ENCODE results near the gene MAB21L3.
A peak's percentile ranks its signal among the peaks of the same experiment; 100 is the strongest.

Gene MAB21L3

GRCh38 chr1:116166011-116166571 lies 54.9 kb downstream of the MAB21L3 start:
- Histone ChIP-seq H3K9ac (no peak overlapping the region), H3K27me3 (no peaks in the 10 kb centered on the region; a peak in 1 of 22 replicates), H3K9me3 (replicated peaks in 1 of 11) (no peaks in the 10 kb centered on the region), H3K4me2 (peak overlapping the region in 4 of 11 experiments; percentile 62 to 71 (median 66); a peak in 4 of 22 replicates), H3K4me1 (peaks cover 21 to 38% (median 31%) of the 10 kb centered on the region in 10 experiments), H3K4me3 (no peak overlapping the region), H3K27ac (no peak overlapping the region), H3K36me3 (no peaks in the 10 kb centered on the region), H4K20me1 (no peaks in the 10 kb centered on the region; a peak in 1 of 22 replicates)
- no peak for TF ChIP-seq Cebpa-rat (IDR thresholded peaks at IDR 0.05)

- no peak for TF ChIP-seq Cebpa-rat (IDR thresholded peaks at IDR 0.05)
- H3K27me3 ChIP-seq, result no peaks in the 10 kb centered on the region; a peak in 1 of 22 replicates
- H3K9me3 ChIP-seq (replicated peaks in 1 of 11), result no peaks in the 10 kb centered on the region
- H3K9ac ChIP-seq, result no peak overlapping the region
- H3K27ac ChIP-seq, result no peak overlapping the region
- no peaks in the 10 kb centered on the region for H3K36me3 ChIP-seq
- no peak overlapping the region for H3K4me3 ChIP-seq
- H3K4me2 ChIP-seq, result no peak overlapping the region
- H4K20me1 ChIP-seq, result no peaks in the 10 kb centered on the region; a peak in 1 of 22 replicates
- H3K4me1 ChIP-seq, result peaks cover 21 to 38% (median 31%) of the 10 kb centered on the region in 10 experiments
Observed at GRCh38 chr1:116166655-116167054, 55.5 kb downstream of the MAB21L3 start.

DNA sequence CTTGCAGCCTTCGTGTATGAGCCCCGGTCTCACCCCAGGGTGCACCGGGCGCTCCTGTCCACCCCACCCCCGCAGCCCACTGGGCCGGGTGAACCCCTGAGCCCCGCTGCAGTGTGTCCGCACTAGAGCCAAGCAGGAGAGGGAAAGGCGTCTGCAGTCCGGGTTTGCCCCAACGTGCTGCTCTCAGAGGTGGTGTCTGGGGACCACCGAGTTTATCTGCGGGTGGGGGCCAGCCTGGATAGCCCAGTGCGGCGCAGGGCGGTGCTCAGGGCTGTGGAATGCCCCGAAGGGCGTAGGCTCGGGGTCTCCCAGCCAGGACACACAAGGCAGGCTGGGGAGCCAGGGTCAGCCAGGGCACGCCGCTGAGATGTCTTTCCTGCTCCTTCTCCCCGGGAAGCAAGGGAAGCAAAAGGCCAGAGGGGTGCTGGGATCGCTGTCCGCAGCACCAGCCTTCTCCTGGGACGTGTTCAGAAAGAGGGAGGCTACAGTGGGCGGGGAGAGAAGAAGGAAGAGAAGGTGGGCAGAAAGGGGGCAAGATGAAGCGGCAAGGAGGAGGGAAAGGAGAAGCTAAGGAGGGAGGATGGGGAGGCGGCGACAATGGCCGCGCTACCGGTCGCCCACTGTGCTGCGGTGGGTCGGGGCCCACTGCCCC lies 56.6 kb downstream of the MAB21L3 start:
- H4K20me1 ChIP-seq, result no peaks in the 10 kb centered on the region; a peak in 1 of 22 replicates
- no peak for TF ChIP-seq Cebpa-rat (IDR thresholded peaks at IDR 0.05)
- H3K9me3 ChIP-seq (replicated peaks in 1 of 11), result no peaks in the 10 kb centered on the region
- peak overlapping the region; percentile 61 to 79 (median 64) for H3K4me3 ChIP-seq
- H3K27ac ChIP-seq, result peak overlapping the region; percentile 63 to 87 (median 80); a peak in 21 of 22 replicates
- peaks cover 21 to 38% (median 31%) of the 10 kb centered on the region in 10 experiments for H3K4me1 ChIP-seq
- H3K9ac ChIP-seq, result peak overlapping the region; percentile 64 to 85 (median 79)
- peak overlapping the region; percentile 83 to 96 (median 89) for H3K4me2 ChIP-seq
- no peaks in the 10 kb centered on the region; a peak in 1 of 22 replicates for H3K27me3 ChIP-seq
- H3K36me3 ChIP-seq, result no peaks in the 10 kb centered on the region

GRCh38 chr1:116168277-116169032 lies 57.3 kb downstream of the MAB21L3 start:
- Histone ChIP-seq H3K4me1 (peaks cover 21 to 38% (median 31%) of the 10 kb centered on the region in 10 experiments), H3K27me3 (no peaks in the 10 kb centered on the region; a peak in 1 of 22 replicates), H3K4me3 (peak overlapping the region; percentile 61 to 79 (median 64)), H4K20me1 (no peaks in the 10 kb centered on the region; a peak in 1 of 22 replicates), H3K9ac (peak overlapping the region; percentile 64 to 85 (median 79)), H3K4me2 (peak overlapping the region; percentile 83 to 96 (median 89)), H3K9me3 (replicated peaks in 1 of 11) (no peaks in the 10 kb centered on the region), H3K27ac (peak overlapping the region; percentile 63 to 87 (median 80); a peak in 21 of 22 replicates), H3K36me3 (no peaks in the 10 kb centered on the region)
- TF ChIP-seq Cebpa-rat (IDR thresholded peaks at IDR 0.05), result no peak

- no peaks in the 10 kb centered on the region; a peak in 1 of 22 replicates for H3K27me3 ChIP-seq
- peaks cover 19 to 29% (median 23%) of the 10 kb centered on the region in 10 experiments for H3K4me1 ChIP-seq
- H4K20me1 ChIP-seq, result no peaks in the 10 kb centered on the region
- no peak for TF ChIP-seq Cebpa-rat (IDR thresholded peaks at IDR 0.05)
- H3K4me2 ChIP-seq, result no peak overlapping the region
- H3K9ac ChIP-seq, result no peak overlapping the region
- no peak overlapping the region for H3K4me3 ChIP-seq
- no peaks in the 10 kb centered on the region for H3K9me3 ChIP-seq (replicated peaks in 1 of 11)
- no peaks in the 10 kb centered on the region for H3K36me3 ChIP-seq
- H3K27ac ChIP-seq, result no peak overlapping the region
Observed at GRCh38 chr1:116169898-116170297, 58.7 kb downstream of the MAB21L3 start.

GRCh38 chr1:116170721-116171589 lies 59.8 kb downstream of the MAB21L3 start:
- Histone ChIP-seq H3K36me3 (no peaks in the 10 kb centered on the region), H3K4me2 (no peak overlapping the region), H3K27me3 (no peaks in the 10 kb centered on the region; a peak in 1 of 22 replicates), H3K27ac (no peak overlapping the region), H3K4me3 (no peak overlapping the region), H3K9ac (no peak overlapping the region), H3K4me1 (peaks cover 8 to 21% (median 17%) of the 10 kb centered on the region in 10 experiments), H4K20me1 (no peaks in the 10 kb centered on the region), H3K9me3 (replicated peaks in 1 of 11) (no peaks in the 10 kb centered on the region)
- no peak for TF ChIP-seq Cebpa-rat (IDR thresholded peaks at IDR 0.05)

DNA sequence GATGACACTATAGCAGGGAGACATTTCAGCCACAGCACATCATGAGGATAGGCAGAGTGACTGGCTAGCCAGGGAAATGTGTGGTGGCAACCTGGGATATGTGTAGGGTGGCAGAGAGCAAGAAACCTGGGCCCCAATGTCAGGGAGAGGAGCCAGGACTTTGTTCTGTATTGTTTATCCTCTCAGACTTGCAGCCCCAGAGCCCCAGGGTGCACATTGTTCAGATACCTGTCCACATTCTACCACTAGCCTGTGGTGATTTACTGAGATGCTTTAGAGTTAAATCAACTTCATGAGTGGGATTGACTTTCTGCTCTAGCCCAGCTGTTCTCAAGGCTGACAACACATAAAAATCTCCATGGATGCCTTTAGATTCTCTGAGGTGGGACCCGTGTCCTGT lies 61.5 kb downstream of the MAB21L3 start:
- H4K20me1 ChIP-seq, result no peaks in the 10 kb centered on the region
- H3K4me2 ChIP-seq, result no peak overlapping the region
- no peak for TF ChIP-seq Cebpa-rat (IDR thresholded peaks at IDR 0.05)
- no peaks in the 10 kb centered on the region; a peak in 1 of 22 replicates for H3K27me3 ChIP-seq
- H3K36me3 ChIP-seq, result no peaks in the 10 kb centered on the region
- H3K9me3 ChIP-seq (replicated peaks in 1 of 11), result no peaks in the 10 kb centered on the region
- no peak overlapping the region for H3K9ac ChIP-seq
- H3K27ac ChIP-seq, result no peak overlapping the region
- peaks cover 4 to 18% (median 14%) of the 10 kb centered on the region in 10 experiments; a peak in 18 of 20 replicates for H3K4me1 ChIP-seq
- no peak overlapping the region for H3K4me3 ChIP-seq

DNA sequence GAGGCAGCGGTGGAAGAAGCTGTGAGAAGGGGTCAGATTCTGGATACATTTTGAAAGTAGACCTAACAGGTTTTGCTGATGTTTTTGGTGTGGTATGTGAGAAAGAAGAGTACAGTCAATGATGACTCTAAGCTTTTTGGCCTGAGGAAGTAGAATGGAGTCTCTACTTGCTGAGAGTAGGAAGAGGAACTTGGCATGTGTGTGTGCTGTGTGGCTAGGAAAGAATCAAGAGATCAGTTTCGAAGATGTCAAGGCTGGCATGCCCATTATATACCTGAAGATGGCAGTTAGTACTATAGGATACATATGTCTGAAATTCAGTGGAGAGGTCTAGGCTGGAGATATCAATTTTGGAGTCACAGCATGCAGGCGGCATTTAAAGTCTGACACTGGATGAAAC lies 64.4 kb downstream of the MAB21L3 start:
- Histone ChIP-seq H3K36me3 (no peaks in the 10 kb centered on the region), H3K27me3 (no peaks in the 10 kb centered on the region), H3K4me1 (no peaks in the 10 kb centered on the region), H3K9ac (no peak overlapping the region), H3K4me2 (no peak overlapping the region), H4K20me1 (no peaks in the 10 kb centered on the region), H3K4me3 (no peak overlapping the region), H3K9me3 (replicated peaks in 1 of 11) (no peaks in the 10 kb centered on the region), H3K27ac (no peak overlapping the region)
- no peak for TF ChIP-seq Cebpa-rat (IDR thresholded peaks at IDR 0.05)
